ENCODE measurements around the gene TRIM7. TPM values are rescaled to one million over a fixed set of nuclear protein-coding genes. Genes with fewer than 3 reads are reported as not detected.

The TRIM7 gene
- total and polyA plus RNA-seq, 12 donors: 3.9 to 30.8 (median 6.0) TPM

- TF ChIP-seq, protein P1, sequence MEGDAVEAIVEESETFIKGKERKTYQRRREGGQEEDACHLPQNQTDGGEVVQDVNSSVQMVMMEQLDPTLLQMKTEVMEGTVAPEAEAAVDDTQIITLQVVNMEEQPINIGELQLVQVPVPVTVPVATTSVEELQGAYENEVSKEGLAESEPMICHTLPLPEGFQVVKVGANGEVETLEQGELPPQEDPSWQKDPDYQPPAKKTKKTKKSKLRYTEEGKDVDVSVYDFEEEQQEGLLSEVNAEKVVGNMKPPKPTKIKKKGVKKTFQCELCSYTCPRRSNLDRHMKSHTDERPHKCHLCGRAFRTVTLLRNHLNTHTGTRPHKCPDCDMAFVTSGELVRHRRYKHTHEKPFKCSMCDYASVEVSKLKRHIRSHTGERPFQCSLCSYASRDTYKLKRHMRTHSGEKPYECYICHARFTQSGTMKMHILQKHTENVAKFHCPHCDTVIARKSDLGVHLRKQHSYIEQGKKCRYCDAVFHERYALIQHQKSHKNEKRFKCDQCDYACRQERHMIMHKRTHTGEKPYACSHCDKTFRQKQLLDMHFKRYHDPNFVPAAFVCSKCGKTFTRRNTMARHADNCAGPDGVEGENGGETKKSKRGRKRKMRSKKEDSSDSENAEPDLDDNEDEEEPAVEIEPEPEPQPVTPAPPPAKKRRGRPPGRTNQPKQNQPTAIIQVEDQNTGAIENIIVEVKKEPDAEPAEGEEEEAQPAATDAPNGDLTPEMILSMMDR (IDR thresholded peaks at IDR 0.05): no peak
- H3K4me3 ChIP-seq: peak overlapping the region; percentile 64 to 90 (median 74)
- H3K27ac ChIP-seq: peak overlapping the region in 7 of 10 donors; percentile 22 to 87 (median 81)
- peaks cover 0 to 9% (median 0%) of the 10 kb centered on the region in 9 donors for H3K36me3 ChIP-seq
- H3K9me3 ChIP-seq: no peaks in the 10 kb centered on the region
- 14% methylated on average over 17 of the region's 17 CpGs for WGBS, 2 donors
- ATAC-seq: peak in 1 of 8 donors; percentile 1
- DNase-seq: no peak
- intact Hi-C loops (cut with DNase I): no loop called here
- H3K4me1 ChIP-seq: peaks cover 7 to 53% (median 29%) of the 10 kb centered on the region in 9 donors
- H3K27me3 ChIP-seq: peaks cover 0 to 28% (median 0%) of the 10 kb centered on the region in 7 donors
Measured at GRCh38 chr5:181203777-181204112, 1.3 kb downstream of the TRIM7 start.

- ATAC-seq: no peak
- H3K4me3 ChIP-seq: peak overlapping the region in 5 of 10 donors; percentile 70 to 90 (median 74)
- H3K36me3 ChIP-seq: peaks cover 0 to 9% (median 0%) of the 10 kb centered on the region in 9 donors
- TF ChIP-seq, protein P1 (IDR thresholded peaks at IDR 0.05): no peak
- no peaks in the 10 kb centered on the region for H3K9me3 ChIP-seq
- no peak for DNase-seq
- H3K27me3 ChIP-seq: peaks cover 0 to 28% (median 0%) of the 10 kb centered on the region in 7 donors
- peaks cover 7 to 51% (median 29%) of the 10 kb centered on the region in 9 donors for H3K4me1 ChIP-seq
- WGBS, 2 donors: 76 to 78% methylated on average over 11 of the region's 11 CpGs
- peak overlapping the region in 7 of 10 donors; percentile 22 to 87 (median 81) for H3K27ac ChIP-seq
- intact Hi-C loops (cut with DNase I): no loop called here
Measured at GRCh38 chr5:181203093-181203711, 1.8 kb downstream of the TRIM7 start.

- H3K36me3 ChIP-seq: peaks cover 0 to 9% (median 0%) of the 10 kb centered on the region in 9 donors
- DNase-seq (no peak), ATAC-seq (no peak)
- peaks cover under 1 to 29% (median 18%) of the 10 kb centered on the region in 9 donors for H3K4me1 ChIP-seq
- H3K27me3 ChIP-seq: peaks cover 0 to 18% (median 0%) of the 10 kb centered on the region in 7 donors
- no peaks in the 10 kb centered on the region for H3K9me3 ChIP-seq
- TF ChIP-seq, protein P1 (IDR thresholded peaks at IDR 0.05): no peak
- intact Hi-C loops (cut with DNase I): no loop called here
- no peak overlapping the region for H3K4me3 ChIP-seq
- H3K27ac ChIP-seq: no peak overlapping the region
- 74 to 83% methylated on average over 4 of the region's 4 CpGs for WGBS, 2 donors
Measured at GRCh38 chr5:181200816-181201215, 4.2 kb downstream of the TRIM7 start.

- peaks cover 0 to 9% (median 0%) of the 10 kb centered on the region in 9 donors for H3K36me3 ChIP-seq
- TF ChIP-seq, protein P1 (IDR thresholded peaks at IDR 0.05): no peak
- H3K4me1 ChIP-seq: peaks cover 0 to 21% (median 13%) of the 10 kb centered on the region in 9 donors
- H3K27me3 ChIP-seq: peaks cover 0 to 11% (median 0%) of the 10 kb centered on the region in 7 donors
- no peak for DNase-seq
- H3K4me3 ChIP-seq: no peak overlapping the region
- intact Hi-C loops (cut with DNase I): no loop called here
- no peaks in the 10 kb centered on the region for H3K9me3 ChIP-seq
- H3K27ac ChIP-seq: no peak overlapping the region
- WGBS, 2 donors: 77 to 83% methylated on average over 12 of the region's 12 CpGs
- ATAC-seq: no peak
Measured at GRCh38 chr5:181199881-181200638, 4.9 kb downstream of the TRIM7 start.

Measured in heart right ventricle (tissue), 16 donors.